Hepatic stellate cell (primary cell): ENCODE data around the gene TRDN.

Experiments used
- DNase-seq: peaks from one replicate; pipeline ENCODE4 v3.0.0; 2011; ENCODE audit warnings: low spot score

Gene TRDN

DNA sequence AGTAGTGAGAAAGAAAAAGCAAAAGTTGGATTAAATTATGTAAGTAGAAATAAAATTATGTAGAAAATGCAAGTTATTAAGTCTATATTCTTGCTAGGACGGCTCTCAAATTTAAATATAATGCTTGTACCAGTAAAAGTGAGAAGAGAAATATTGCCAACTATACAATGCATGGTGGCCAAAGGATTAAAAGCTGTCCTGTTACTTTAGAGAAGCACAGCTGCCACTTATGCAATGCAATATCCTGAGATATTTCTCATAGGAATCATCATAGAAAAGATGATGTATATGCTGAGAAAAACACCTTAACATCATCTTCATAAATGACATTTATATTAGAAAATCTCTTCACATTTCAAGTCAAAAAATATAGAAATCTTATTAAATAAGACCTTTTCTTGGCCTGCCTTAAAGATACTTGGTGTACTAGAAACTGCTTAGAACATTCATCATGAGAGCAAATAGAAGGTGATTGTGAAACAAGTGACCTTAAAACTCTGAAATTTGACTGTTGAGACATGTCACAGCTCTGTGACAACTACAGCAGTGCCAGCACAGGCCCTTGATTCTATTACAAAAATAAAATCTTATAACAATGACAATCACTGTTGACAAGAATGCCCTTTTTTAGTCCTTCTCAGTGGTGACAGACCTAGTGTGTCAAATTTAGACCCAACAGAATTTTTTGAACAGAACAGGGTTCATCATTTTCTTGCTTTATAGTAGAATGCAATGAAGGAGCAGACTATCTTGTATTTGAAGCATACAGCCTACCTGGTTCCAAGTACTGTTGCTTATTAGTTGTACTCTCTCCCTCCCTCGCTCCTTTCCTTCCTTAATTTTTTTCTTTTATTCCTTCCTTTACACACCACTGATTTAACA, 467.6 kb downstream of the TRDN start:
- DNase-seq, result no peak

DNA sequence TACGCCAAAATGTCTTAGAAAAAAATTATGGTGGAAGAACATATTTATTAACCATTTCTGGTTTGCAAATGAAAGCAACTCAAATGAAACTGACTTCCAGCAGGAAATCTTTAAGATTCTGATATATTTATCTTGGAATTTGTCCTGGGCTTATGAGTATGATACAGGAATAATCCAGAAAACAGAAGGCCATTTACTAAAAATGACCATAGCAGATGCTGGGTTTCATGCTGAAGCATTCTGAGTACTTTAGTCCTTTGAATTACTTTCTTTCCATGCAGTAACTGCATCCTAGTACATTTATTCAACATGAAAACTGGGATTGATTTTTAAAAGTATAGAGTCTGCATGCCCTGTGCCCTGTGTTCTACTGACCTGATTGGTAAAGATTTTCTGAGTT, 468.3 kb downstream of the TRDN start:
- no peak for DNase-seq
